MM.1S (cell line): ENCODE results near the gene PUS1.

Experiments
- EZH2 ChIP-seq: fragments of 300-600 bp; sonication (generic); optimal IDR thresholded peaks from 2 replicates; pipeline ENCODE3; 2017; ENCODE audit warnings: low read depth, mild to moderate bottlenecking, antibody characterized with exemption, low read length, mixed read lengths
- TF ChIP-seq, protein P1 (sequence below): fragments of 300-600 bp; sonication (generic); IDR thresholded peaks from 2 replicates; pipeline ENCODE4 v1.5.1; 2016; ENCODE audit warnings: antibody characterized with exemption, low read length, mixed read lengths

DNA sequence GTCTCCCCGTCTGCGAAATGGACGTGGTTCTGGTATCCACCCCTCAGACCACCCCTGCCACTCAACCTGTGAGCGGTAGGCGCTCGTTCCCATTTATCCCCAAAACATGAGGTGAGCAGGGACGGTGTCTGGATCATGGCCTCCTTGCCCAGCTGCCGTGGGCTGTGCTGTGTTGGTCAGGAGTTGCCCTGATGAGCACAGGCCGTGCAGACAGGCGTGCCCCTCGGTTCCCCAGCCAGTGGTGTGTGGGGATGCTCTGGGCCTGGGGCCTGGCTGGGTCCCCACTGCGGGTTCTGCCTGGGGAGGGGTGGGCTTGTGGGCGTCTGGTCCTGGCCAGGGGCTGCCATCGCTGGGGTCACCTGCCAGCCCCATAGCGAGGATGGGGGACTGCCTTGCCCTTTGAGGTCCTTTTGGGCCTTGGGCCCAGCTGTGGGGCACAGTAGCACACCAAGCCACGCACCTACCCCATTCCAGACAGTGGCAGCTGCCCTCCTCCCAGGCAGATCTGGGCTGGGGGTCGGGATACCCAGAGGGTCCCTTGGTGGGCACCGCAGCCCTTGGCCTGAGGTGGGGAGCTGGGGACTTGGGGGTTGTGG is 11.3 kb upstream of the PUS1 start:
- TF ChIP-seq, protein P1, sequence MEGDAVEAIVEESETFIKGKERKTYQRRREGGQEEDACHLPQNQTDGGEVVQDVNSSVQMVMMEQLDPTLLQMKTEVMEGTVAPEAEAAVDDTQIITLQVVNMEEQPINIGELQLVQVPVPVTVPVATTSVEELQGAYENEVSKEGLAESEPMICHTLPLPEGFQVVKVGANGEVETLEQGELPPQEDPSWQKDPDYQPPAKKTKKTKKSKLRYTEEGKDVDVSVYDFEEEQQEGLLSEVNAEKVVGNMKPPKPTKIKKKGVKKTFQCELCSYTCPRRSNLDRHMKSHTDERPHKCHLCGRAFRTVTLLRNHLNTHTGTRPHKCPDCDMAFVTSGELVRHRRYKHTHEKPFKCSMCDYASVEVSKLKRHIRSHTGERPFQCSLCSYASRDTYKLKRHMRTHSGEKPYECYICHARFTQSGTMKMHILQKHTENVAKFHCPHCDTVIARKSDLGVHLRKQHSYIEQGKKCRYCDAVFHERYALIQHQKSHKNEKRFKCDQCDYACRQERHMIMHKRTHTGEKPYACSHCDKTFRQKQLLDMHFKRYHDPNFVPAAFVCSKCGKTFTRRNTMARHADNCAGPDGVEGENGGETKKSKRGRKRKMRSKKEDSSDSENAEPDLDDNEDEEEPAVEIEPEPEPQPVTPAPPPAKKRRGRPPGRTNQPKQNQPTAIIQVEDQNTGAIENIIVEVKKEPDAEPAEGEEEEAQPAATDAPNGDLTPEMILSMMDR: no peak
- no peak for TF ChIP-seq EZH2
